ENCODE results near the gene INSRR.

INSRR gene

GRCh38 chr1:156822680-156823079 lies 36.2 kb downstream of the INSRR start:
- DNase-seq: no peak

DNA sequence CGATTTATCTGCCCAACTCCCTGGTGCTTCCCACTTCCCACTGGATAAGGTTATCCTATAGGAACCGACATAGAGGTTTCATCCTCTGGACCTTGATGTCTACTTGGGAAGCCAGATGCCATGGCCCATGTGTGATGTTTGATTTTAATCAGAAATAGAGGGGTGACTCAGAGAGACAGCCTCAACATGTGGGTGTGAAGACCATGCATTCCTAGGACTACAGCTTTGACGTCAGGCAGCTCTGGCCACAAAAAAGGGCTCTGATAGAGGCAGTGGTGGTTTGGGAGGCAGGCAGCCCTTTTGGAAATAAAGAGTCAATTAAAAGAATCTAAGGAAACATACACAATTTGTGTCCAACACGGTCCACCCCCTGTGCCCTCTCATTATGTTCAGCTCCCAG lies 37.1 kb downstream of the INSRR start:
- no peak for DNase-seq

DNA sequence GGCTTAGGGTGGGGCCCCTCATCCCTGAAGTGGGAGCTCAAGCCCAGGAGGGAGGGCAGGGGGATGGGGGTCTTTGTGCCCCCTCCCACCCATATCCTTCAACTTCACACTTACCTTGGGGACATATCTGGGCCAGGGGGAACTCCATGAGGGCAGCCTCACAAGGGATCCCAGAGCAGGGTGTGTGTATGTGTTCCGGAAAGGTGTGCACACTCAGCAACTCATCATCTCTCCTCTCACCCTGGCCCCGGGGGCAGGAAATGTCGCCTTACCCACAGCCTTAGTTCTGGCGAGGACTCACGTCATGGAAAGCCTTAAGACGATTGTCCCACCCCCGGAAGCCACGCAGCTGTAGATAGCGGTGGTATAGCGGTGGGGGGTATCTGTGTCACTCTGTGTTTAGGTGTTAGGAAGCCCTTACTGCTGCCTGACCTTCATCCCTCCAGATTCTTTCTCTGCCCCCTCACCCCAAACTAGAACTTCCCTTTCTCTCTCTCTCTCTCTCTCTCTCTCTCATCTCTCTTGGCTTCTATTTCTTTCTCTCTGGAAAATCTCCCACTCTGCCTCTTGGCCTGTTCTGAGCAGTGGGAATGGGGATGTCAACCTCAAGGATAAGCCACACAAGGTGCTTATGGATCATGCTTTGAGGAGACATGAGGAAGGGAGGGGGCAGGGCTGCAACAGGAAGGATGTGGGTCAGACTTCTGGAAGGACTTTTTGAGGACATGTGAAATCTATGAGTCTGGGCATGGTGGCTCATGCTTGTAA lies 42.2 kb downstream of the INSRR start, which contains the start of gene SH2D2A:
Gene SH2D2A, minus strand, starts transcription at position 288 of the 768 bp plus-strand sequence. Its CDS starts 140 bp downstream, at position 148.
- DNase-seq: no peak

DNA sequence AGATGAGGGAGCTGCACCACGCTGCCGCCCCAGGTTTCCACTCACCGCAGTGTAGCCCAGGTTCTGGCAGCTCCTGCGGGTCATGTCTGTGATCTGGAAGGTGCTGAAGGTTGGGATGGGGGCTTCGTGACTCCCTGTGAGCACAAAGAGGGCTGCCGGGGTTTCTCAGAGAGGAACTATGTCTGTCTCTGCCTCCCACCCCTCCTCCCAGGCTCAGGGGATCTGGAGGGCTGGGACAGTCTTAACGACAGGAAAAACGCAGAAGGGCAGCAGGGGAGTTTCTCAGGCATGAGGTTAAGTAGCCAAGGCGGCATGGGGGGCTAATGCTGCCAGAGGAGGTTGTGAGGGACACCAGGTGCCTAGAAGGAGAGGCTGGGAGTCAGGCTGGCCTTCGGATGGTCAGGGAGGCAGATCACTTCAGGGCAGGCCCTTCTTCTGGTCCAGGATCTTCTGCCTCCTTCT lies 42.9 kb downstream of the INSRR start:
- DNase-seq: no peak

DNA sequence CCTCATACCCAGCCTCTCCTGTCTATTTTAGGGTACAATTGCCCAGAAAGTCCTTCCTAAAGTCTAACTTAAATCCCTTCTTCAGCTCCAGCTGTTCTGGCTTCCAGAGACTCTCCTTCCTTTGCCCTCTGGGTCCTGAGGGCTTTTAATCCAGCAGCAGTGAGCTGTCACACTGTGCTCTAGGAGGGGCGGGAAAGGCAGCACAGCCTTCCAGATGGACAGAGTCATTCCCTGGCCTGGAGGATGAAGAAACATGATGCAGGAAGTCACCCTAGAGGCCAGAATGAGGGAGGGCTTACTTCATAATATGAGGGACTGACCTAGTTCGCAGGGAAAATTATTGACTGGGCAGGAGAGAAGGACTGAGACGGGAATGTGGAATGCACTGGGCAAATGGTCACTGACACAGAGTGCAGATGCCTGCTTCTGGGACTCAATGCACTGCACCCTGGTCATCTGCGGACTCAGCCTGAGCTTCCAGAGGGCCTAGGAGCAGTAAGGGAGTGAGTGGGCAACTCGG lies 43.5 kb downstream of the INSRR start:
- no peak for DNase-seq

DNA sequence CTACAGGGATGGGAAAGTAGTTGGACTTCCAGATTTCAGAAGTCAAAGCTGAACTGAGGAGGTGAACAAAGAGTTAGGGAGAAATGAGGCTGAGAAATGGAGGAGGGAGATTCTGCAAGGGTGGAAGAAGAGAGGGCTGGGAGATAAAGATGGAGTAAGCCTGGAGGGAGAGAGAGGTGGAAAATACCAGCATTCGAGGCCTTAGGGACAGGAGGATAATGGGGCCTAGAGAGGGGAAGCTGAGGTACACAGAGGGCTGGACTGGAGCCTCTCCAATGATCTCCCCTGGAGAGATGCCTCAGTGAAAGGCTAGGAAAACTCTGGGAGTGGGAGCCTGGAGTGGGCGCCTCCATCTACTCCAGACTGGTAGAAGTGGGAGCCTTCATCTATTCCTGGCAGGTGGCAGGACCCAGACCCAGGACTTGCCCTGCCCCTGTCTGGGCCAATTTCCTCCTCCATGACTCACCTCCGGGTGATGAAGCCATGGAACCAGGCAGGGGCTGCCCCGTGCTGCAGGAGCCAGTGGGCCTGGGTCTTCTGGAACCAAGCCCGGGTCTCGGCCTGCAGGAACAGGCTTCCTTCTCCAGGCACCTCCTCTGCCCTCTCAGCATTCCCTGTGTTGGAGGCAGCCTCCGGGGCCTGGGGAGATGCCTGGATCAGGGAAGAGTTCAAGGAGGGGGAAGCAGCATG lies 44.2 kb downstream of the INSRR start:
- no peak for DNase-seq

- no peak for DNase-seq
These were observed 45.0 kb downstream of the INSRR start for GRCh38 chr1:156813750-156814570.

- no peak for DNase-seq
These were observed 45.6 kb downstream of the INSRR start for GRCh38 chr1:156813298-156813697.

DNA sequence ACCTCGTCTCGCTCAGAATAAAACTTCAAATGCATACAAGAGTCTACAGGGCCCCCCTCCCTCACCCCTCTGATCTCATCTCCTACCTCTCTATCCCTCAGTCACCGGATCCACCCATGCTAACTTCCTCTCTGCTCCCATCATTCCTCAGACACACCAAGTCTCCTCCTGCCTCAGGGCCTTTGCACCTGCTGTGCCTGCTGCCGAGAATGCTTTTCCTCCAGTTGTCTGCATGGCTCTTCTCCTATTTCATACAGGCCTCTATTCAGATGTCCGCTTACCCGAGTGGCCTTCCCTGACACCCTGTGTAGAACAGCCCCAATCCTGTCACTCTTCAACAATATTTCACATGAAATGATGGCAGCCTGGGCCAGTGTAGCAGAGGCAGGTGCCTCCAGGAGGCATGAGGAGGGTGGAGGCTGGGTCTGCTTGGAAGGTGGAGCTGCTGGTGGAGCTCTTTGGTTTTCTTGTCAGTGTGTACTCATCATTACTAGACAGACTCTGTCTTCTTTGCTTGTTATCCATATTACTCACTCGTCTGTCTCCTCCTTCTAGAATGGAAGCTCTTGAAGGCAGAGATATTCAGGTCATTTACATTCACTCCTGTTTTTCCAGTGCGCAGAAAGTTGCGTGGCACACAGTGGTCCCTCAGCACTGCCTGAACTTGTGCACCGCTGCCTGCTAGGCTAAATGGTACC lies 46.5 kb downstream of the INSRR start:
- DNase-seq: no peak

DNA sequence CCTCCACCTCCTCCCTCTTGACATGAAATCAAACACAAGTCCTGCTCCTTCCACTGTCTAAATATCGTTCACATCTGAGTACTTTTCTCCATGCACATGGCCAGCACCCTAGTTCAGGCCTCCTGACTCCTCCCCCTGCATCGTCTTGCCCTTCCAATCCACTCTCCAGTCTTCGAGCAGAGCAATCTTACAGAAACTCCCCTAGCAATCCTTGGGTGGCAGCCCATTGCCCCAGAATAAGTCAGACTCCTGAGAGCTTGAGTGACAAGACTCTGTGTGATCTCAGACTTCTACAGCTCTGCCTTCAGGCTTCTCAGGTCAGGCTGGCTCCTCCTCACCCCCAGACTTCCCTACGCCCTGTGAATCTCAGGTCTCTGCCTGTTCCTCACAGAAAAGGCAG lies 47.7 kb downstream of the INSRR start:
- DNase-seq: no peak

GRCh38 chr1:156809711-156810366 lies 49.1 kb downstream of the INSRR start:
- DNase-seq: no peak

DNA sequence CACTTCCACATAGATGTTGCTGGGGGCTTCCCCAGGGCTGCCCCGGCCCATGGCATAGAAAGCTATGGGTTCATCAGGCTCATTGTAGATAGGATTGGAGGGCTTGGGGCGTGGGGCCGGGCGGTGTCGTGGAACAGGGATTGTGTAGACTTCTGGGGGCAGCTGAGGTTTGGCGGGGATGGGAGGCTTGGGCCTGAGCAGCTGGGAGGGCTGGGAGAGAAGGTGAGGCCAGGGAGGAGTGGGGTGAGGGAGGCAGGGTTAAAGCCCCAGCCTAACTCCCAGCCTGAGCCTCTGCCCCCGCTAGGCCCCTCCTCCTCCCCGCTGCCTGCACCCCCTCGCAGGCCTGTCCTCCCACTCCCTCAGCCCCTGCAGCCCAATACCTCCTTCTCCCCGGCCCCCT lies 49.6 kb downstream of the INSRR start:
- no peak for DNase-seq

- no peak for DNase-seq
These were observed 50.5 kb downstream of the INSRR start for GRCh38 chr1:156808186-156809030.

GRCh38 chr1:156807627-156808026 lies 51.3 kb downstream of the INSRR start:
- no peak for DNase-seq

GRCh38 chr1:156806512-156807440 lies 52.1 kb downstream of the INSRR start:
- DNase-seq: no peak

GRCh38 chr1:156805766-156806511 lies 53.0 kb downstream of the INSRR start:
- DNase-seq: no peak

GRCh38 chr1:156804572-156805243 lies 54.2 kb downstream of the INSRR start:
- DNase-seq: no peak

DNA sequence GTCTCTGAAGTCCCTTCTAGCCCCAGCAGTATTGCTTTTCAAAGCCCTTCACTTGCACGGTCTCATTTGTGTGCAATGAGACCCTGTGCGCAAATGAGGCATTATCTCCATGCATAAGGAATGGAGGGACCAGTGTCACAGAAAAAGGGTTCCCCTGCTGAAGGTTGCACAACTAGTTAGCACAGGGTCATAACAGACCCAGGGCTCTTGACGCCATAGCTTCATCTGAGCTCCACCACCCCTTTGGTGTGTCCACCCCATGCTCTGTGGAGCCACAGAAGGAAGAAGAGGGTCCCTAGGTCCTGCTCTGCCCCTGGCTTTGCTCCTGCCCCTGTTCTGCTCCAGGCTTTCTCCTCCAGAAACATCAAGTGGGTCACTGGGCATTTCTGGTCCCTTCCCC lies 54.9 kb downstream of the INSRR start:
- no peak for DNase-seq

Measured in NCI-H1694 (cell line).